ENCODE data around the gene PPM1D. TPM values are rescaled to one million over a fixed set of nuclear protein-coding genes. Genes with fewer than 3 reads are reported as not detected.
A peak's percentile ranks its signal among the peaks of the same experiment; 100 is the strongest.

The PPM1D gene
- total and polyA plus RNA-seq, 2 of the 13 experiments (the other 11 are each of a cell fraction or from before 2014, with no cell fraction given): 8.0 to 26.2 TPM

GRCh38 chr17:60641810-60642220 is 41.8 kb downstream of the PPM1D start:
- Histone ChIP-seq H3K4me3 (replicated peaks in 1 of 3; ENCODE audit: insufficient read depth in 1 of 3, low read depth in 2 of 3, low read length in 3 of 3) (no peak overlapping the region), H3K79me2 (ENCODE audit: insufficient read depth, low read length) (peaks cover 35% of the 10 kb centered on the region), H3K36me3 (replicated peaks in 1 of 2; ENCODE audit: control insufficient read depth in 1 of 2, insufficient read depth in 2 of 2, low read length in 2 of 2) (peaks cover 9 to 20% of the 10 kb centered on the region in 2 experiments; a peak in 4 of 5 replicates), H4K20me1 (ENCODE audit: insufficient read depth, low read length) (peaks cover 18% of the 10 kb centered on the region), H3K4me2 (ENCODE audit: low read depth, low read length) (no peak overlapping the region), H3K9me3 (ENCODE audit: low read length) (no peaks in the 10 kb centered on the region), H3K27ac (ENCODE audit: extremely low read length, insufficient read depth, low read length) (no peak overlapping the region), H3K27me3 (ENCODE audit: control insufficient read depth in 1 of 2, insufficient read depth in 2 of 2, low read length in 2 of 2) (no peaks in the 10 kb centered on the region), H3K9ac (ENCODE audit: insufficient read depth, low read depth, low read length) (no peak overlapping the region), H2AFZ (ENCODE audit: low read length) (no peak overlapping the region), H3K4me1 (ENCODE audit: insufficient read depth, low read length) (peaks cover 17% of the 10 kb centered on the region)
- FAIRE-seq (peak; percentile 46), DNase-seq (ENCODE audit: low spot score) (peak; percentile 87), ATAC-seq (peak; percentile 87)
- intact Hi-C loops (cut with micrococcal nuclease; ENCODE audit: unreplicated experiment) (no loop called here), in situ Hi-C loops (cut with HindIII; ENCODE audit: extremely low pct_ligation_motif_present, low pct_unique_long_range_greater_than_20kb) (no loop called here)
- CTCF ChIA-PET (ENCODE audit: low intra/inter-chr PET ratio, low total read pairs): interaction anchor here (1.6 kb wide), 1 partner anchor 220 kb away, joined by 3 read pairs; no protein-coding TSS in a partner anchor
- no TSS peak for BruUV-seq (replicated peaks)
- 54% methylated on average over 1 of the region's 1 CpG for WGBS (ENCODE audit: low lambda C conversion rate)
- POLR2A ChIA-PET: interaction anchor here (1.3 kb wide), 1 partner anchor 42 kb away, joined by 3 read pairs; the partner anchor contains the start of gene PPM1D
- TF ChIP-seq ZNF792 (CRISPR knock-in tag; IDR thresholded peaks at IDR 0.05) (0 out of 2 replicates have a peak, but pooled peaks have one; percentile 35), XRCC5 (optimal IDR thresholded peaks at IDR 0.05; ENCODE audit: low read length) (peak; percentile 63), ERF (CRISPR knock-in tag; IDR thresholded peaks at IDR 0.05) (0 out of 2 replicates have a peak, but pooled peaks have one; percentile 34), SIX4 (CRISPR knock-in tag; IDR thresholded peaks at IDR 0.05) (0 out of 2 replicates have a peak, but pooled peaks have one; percentile 15), SAP130 (CRISPR knock-in tag; IDR thresholded peaks at IDR 0.05; ENCODE audit: low read depth) (peak; percentile 46), ZFX (CRISPR knock-in tag; IDR thresholded peaks at IDR 0.05; ENCODE audit: low read depth) (0 out of 2 replicates have a peak, but pooled peaks have one; percentile 30), IKZF4 (CRISPR knock-in tag; IDR thresholded peaks at IDR 0.05; ENCODE audit: borderline replicate concordance, low read depth, not compliant biosample characterization) (no peak), RAD21 (CRISPR knock-in tag; IDR thresholded peaks at IDR 0.05) (peak; percentile 68), BCL6 (CRISPR knock-in tag; IDR thresholded peaks at IDR 0.05) (0 out of 2 replicates have a peak, but pooled peaks have one; percentile 25), GABPB1 (CRISPR knock-in tag; IDR thresholded peaks at IDR 0.05) (no peak), CC2D1A (CRISPR knock-in tag; IDR thresholded peaks at IDR 0.05) (0 out of 2 replicates have a peak, but pooled peaks have one; percentile 35), GATAD2A (CRISPR knock-in tag; IDR thresholded peaks at IDR 0.05) (peak; percentile 15; the same call in 1 of the 2 replicates)
- TF ChIP-seq, protein P1, sequence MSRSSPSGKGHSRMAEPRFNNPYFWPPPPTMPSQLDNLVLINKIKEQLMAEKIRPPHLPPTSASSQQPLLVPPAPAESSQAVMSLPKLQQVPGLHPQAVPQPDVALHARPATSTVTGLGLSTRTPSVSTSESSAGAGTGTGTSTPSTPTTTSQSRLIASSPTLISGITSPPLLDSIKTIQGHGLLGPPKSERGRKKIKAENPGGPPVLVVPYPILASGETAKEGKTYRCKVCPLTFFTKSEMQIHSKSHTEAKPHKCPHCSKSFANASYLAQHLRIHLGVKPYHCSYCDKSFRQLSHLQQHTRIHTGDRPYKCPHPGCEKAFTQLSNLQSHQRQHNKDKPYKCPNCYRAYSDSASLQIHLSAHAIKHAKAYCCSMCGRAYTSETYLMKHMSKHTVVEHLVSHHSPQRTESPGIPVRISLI (CRISPR knock-in tag; IDR thresholded peaks at IDR 0.05; ENCODE audit: borderline replicate concordance): 0 out of 2 replicates have a peak, but pooled peaks have one; percentile 16
- TF ChIP-seq, protein P2, sequence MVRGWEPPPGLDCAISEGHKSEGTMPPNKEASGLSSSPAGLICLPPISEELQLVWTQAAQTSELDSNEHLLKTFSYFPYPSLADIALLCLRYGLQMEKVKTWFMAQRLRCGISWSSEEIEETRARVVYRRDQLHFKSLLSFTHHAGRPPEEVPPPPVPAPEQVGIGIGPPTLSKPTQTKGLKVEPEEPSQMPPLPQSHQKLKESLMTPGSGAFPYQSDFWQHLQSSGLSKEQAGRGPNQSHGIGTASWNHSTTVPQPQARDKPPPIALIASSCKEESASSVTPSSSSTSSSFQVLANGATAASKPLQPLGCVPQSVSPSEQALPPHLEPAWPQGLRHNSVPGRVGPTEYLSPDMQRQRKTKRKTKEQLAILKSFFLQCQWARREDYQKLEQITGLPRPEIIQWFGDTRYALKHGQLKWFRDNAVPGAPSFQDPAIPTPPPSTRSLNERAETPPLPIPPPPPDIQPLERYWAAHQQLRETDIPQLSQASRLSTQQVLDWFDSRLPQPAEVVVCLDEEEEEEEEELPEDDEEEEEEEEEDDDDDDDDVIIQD (CRISPR knock-in tag; IDR thresholded peaks at IDR 0.05; ENCODE audit: low read depth): peak; percentile 38; the same call in 1 of the 2 replicates
- TF ChIP-seq, protein P3, sequence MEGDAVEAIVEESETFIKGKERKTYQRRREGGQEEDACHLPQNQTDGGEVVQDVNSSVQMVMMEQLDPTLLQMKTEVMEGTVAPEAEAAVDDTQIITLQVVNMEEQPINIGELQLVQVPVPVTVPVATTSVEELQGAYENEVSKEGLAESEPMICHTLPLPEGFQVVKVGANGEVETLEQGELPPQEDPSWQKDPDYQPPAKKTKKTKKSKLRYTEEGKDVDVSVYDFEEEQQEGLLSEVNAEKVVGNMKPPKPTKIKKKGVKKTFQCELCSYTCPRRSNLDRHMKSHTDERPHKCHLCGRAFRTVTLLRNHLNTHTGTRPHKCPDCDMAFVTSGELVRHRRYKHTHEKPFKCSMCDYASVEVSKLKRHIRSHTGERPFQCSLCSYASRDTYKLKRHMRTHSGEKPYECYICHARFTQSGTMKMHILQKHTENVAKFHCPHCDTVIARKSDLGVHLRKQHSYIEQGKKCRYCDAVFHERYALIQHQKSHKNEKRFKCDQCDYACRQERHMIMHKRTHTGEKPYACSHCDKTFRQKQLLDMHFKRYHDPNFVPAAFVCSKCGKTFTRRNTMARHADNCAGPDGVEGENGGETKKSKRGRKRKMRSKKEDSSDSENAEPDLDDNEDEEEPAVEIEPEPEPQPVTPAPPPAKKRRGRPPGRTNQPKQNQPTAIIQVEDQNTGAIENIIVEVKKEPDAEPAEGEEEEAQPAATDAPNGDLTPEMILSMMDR (CRISPR knock-in tag; IDR thresholded peaks at IDR 0.05): peak; percentile 81
- TF ChIP-seq, protein P4, sequence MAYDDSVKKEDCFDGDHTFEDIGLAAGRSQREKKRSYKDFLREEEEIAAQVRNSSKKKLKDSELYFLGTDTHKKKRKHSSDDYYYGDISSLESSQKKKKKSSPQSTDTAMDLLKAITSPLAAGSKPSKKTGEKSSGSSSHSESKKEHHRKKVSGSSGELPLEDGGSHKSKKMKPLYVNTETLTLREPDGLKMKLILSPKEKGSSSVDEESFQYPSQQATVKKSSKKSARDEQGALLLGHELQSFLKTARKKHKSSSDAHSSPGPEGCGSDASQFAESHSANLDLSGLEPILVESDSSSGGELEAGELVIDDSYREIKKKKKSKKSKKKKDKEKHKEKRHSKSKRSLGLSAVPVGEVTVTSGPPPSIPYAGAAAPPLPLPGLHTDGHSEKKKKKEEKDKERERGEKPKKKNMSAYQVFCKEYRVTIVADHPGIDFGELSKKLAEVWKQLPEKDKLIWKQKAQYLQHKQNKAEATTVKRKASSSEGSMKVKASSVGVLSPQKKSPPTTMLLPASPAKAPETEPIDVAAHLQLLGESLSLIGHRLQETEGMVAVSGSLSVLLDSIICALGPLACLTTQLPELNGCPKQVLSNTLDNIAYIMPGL (CRISPR knock-in tag; IDR thresholded peaks at IDR 0.05; ENCODE audit: borderline replicate concordance in 1 of 2, low read depth in 1 of 2): peak; percentile 18 to 72; a peak in 1 of 4 replicates
- TF ChIP-seq, protein P5, sequence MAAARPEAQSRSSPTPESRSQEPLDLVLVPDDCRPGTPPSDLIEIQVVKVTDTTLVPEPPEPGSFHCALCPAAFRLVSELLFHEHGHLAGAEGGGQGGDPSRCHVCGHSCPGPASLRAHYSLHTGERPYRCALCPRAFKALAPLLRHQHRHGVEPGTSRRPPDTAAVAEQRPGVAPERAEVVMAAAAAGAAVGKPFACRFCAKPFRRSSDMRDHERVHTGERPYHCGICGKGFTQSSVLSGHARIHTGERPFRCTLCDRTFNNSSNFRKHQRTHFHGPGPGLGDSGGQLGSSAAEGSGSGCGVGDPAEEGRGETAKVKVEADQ (CRISPR knock-in tag; IDR thresholded peaks at IDR 0.05; ENCODE audit: borderline replicate concordance): no peak

All from HepG2 (cell line).